Activated T-cell treated with anti-CD3 and anti-CD28 coated beads for 1 hour (primary cell): ENCODE measurements around the gene P3H3.
"Not testable (repeated sequence)": the region's sequence is repeated elsewhere in the genome, so short reads cannot be mapped to it uniquely, and the experiment has no call there.

Experiments used
- DNase-seq: peaks from one replicate; pipeline ENCODE4 v3.0.0-alpha.2; 2020; ENCODE audit warnings: low read depth

P3H3 gene

DNA sequence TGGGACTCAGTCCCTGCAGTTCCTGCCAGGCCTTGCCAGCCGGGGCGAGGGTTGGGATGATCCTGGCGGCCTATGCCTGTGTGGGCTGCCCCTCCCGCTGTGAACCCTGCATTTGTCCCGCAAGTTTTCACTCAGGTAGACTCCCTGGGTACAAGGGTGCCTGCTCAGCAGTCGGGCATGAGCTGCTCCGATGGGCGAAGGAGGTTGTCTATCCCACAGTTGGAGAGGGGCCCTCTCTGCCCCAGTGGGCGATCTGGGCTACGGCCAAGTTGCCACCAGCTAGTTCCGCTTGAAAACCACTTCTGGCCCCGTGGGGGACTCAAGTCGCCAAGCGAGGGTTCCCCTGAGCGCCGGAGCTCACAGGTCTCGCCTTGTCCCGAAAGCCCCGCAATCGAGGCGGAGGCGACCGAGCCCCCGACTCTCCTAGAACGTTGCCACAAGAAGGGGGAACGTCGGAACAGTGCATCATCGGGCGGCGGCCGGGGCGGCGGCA, 38.8 kb downstream of the P3H3 start:
- no peak for DNase-seq

DNA sequence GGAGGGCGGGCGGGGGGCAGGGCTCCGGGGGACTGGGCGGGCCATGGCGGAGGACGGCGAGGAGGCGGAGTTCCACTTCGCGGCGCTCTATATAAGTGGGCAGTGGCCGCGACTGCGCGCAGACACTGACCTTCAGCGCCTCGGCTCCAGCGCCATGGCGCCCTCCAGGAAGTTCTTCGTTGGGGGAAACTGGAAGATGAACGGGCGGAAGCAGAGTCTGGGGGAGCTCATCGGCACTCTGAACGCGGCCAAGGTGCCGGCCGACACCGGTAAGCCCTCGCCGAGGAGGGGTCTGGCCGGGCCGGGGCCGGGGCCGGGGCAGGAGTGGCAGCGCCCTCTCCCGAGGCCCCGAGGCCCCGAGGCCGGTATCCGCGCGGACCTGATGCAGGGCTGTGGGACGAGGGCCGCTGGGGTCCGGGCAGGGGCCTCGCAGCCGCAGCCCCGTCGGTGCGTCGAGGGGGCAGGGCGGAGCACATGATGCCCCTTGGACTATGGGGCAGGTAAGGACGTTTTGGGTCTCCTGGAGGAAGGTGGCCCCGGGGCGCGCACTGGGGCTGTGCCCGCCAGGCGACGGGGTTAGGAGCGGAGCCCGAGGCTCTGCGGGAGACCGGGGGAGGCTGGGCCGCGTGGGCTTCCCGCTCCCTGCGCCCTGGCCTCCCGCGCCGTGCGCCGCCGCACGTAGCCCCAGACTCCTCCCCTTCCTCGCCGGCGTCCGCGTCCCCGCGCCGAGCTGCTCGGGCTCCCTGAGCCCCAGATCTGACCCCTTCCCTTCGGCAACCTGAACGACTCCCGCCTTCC, 39.4 kb downstream of the P3H3 start, which contains the start of gene TPI1:
Gene TPI1, plus strand, starts transcription at position 119 of the 798 bp plus-strand sequence. Its CDS starts 36 bp downstream, at position 155.
- DNase-seq = peak; percentile 68

DNA sequence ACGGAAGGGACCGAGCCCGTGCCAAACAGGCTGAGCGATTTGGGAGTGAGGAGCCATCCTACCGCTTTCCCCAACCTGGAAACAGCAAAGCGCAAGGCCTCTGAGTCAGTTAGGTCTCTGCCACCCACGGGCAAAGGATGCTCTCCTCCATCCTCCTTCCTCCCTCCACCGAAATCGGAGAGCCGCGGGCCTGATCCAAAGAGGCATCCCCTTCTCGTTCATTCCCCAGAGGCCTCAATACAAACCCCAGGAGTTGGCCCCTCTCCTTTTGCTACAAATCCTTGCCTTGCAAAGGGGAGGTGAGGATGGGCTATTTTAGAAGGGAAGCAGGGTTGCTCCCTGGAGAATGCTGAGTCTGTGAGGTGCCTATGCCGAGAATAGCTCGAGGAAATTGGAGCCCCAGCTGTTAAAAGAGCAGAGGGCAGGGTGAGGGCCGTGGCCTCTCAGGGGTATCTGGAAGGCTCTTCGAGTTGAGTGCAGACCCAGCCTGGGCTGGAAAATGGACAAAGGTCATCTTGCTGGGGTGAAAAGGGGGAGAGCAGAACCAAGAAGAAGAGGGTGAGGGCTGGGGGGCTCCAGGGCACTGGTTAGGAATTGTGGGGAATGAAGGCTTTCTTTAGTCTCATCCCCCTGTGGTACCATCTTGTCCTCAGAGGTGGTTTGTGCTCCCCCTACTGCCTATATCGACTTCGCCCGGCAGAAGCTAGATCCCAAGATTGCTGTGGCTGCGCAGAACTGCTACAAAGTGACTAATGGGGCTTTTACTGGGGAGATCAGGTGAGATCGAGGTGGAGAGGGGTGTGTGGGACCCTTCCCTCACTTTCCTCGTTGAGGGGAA, 40.2 kb downstream of the P3H3 start:
- no peak for DNase-seq

DNA sequence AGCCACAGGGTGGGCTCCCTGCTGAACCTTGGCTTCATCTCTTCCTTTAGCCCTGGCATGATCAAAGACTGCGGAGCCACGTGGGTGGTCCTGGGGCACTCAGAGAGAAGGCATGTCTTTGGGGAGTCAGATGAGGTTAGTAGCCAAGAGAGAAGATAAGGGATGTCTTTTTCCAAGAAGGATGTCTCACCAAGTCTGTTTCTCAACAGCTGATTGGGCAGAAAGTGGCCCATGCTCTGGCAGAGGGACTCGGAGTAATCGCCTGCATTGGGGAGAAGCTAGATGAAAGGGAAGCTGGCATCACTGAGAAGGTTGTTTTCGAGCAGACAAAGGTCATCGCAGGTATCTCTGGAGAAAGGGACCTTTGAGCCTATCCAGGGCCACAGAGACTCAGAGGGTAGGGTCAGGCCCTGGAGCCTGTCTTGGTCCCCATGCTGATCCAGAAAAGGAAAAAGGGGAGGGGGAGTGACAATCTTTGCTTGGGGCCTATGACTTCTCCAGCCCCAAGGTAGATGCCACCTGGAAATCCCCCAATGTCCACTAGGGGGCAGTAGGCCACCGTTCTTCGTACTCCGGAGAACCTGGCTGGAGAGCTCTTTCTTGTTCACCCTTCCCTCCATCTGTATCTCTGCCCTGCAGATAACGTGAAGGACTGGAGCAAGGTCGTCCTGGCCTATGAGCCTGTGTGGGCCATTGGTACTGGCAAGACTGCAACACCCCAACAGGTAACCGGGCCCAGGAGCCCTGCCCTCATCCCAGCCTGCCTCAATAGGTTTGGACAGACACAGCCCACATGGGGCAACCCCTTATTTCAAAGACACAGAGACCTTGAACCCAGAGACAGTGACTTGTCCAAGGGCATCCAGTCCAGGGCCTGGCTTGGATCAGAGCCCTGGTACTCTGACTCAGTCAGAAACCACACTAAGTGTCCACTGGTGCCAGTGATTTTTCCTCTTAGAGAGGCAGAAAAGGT, 41.1 kb downstream of the P3H3 start:
- peak; percentile 82 for DNase-seq

DNA sequence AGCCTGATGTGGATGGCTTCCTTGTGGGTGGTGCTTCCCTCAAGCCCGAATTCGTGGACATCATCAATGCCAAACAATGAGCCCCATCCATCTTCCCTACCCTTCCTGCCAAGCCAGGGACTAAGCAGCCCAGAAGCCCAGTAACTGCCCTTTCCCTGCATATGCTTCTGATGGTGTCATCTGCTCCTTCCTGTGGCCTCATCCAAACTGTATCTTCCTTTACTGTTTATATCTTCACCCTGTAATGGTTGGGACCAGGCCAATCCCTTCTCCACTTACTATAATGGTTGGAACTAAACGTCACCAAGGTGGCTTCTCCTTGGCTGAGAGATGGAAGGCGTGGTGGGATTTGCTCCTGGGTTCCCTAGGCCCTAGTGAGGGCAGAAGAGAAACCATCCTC, 42.1 kb downstream of the P3H3 start:
- not testable (repeated sequence) for DNase-seq

DNA sequence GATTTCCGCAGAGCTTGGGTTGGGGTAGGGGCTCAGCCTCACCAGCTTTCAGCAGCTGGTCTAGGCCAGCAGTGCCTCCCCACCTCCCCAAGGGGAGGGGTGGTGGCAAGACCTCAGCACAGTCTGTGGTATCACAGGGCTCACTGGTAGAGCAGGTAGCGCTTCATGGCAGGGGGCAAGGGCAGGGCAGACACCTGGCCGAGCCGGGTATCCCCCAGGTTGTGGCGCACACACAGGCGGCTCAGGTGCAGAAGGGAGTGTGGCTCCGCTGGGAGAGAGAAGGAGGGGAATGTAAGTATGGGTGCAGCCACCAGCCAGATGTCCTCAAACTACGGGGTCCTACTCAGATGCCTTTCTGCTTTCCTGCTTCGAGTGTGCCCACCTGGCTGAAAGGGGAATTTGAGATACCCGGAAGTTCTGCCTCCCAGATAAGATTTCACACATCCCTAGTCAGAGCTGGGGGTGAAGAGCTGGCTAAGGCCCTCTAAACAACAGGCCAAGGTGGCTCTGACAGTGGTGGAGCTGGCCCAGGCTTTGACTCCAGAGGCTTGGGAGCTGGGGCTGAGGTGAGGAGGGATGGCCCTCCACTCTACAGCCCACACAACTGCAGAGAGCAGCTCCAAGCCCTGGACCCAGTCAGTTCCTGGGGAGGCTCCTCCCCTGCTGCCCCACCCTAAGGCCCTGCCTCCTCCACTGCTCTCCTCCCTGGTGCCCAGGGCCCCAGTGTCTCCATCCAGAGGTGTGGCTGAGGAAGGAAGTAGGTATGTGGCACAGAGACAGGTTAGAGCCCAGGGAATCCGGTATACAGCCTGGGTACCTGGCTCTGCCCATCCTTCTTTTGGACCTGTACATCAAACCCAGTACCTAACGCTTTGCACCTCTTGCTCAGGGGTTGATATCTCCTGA, 43.1 kb downstream of the P3H3 start:
- DNase-seq = no peak

DNA sequence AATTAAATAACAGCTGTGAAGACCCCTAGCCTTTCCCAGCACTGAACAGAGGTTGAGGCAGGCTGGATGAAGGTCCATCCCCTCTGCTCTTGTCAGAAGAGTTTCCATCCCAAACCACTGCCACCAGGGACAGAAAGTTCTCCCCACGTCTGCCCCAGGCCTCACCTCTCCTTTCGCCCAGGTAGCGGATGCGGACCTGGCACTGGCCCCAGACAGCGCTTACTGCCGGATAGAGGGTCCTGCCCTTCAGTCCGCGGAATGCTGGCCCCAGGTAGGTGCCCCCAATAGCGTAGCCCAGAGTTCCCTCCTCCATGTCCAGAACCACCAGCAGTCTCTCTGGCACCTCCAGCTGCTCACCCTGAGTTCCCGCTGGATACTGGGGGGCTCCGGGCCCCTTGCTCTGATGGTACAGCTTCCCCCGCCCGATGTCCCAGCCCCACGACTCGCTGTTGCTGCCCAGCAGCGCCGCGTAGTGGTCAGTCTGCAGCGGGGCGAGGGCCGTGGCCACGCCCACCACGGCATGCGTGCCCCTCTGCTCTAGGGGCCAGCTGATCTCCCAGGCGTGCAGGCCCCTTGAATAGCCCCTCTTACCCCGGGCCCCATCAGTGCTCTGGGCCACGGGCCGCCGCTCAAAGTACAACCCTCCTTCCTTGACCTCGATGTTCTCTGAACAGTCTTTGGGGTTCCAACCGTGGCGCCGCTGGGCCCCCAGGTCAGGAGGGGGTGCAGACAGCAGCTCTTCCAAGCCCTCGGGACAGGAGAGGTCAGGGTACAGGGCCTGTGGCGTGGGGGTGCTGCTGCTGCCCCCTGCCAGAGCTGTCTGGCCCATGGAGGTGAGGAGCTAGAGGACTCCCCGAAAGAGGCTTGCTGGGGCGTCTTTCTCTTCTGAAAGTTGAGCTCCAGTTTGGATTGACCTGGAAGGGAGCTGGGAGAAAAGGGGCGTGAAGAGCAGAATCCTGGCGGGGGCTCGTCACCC, 44.2 kb downstream of the P3H3 start:
- DNase-seq = peak; percentile 84

DNA sequence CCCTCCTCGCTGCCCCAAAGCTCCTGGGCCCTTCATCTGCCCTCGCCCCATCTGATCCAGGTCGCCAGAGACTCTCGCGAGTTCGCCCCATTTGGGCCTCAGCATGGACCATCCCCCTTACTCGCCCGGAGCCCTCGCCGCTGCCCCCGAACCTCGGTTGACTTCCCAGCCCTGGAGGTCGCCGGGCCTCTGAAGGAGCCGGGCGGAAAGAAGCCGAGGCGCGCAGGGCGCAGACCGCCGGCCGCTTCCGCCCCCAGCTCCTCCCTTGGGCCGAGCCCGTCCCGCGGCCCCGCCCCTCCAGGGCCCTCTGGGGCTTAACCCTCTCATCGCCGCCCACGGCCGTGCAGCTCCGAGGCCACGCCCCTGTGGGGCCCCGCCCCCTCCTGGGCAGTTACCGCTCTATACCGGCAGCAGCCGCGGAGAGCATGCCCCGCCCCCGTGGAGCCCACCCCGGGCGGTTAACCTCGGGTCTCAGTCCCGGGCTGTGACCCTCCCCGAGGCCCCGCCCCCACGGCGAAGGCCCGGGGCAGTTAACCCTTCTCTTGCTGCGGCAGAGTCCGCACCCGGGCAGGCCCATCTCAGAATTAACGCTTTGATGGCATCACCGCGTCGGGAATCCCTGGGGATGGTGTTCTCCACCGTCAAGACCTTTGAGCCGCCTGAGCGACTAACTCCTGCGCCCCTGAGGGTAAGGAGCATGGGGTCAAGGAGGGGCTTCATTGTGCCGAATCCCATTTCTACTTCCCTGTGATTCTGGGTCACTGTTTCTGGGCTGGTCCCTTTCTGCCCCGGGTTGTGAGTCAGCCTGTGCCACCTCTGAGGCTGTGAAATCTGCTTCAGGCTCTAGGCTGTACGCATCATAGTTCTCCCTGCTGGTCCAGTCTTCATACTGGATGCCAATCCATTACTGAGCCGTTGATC, 45.1 kb downstream of the P3H3 start, which contains the start of gene SPSB2:
Gene SPSB2, minus strand, starts transcription at position 210 of the 921 bp plus-strand sequence. CDS start 402 bp downstream, outside the sequence.
- peak; percentile 99 for DNase-seq

DNA sequence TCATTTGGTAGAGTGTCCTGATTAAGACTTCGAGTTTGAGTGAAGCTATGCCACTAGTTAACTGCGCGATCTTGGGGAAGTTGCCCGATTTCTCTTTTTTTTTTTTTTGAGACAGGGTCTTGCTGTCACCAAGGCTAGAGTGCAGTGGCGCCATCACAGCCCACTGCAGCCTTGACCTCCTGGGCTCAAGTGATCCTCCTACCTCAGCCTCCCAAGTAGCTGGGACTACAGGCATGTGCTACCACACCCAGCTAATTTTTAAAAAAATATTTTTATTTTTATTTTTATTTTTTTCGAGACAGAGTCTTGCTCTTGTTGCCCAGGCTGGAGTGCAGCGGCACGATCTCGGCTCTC, 45.8 kb downstream of the P3H3 start:
- not testable (repeated sequence) for DNase-seq

DNA sequence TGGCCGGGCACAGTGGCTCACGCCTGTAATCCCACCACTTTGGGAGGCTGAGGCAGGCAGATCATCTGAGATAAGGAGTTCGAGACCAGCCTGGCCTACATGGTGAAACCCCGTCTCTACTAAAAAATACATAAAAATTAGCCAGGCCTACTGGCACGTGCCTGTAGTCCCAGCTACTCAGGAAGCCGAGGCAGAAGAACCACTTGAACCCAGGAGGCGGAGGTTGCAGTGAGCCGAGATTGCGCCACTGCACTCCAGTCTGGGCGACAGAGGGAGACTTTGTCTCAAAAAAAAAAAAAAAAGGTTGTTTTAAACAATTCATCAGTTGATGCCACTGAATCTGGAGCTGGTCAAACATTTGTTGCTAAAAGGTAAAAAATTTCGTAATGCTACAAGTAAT, 51.6 kb downstream of the P3H3 start:
- not testable (repeated sequence) for DNase-seq

DNA sequence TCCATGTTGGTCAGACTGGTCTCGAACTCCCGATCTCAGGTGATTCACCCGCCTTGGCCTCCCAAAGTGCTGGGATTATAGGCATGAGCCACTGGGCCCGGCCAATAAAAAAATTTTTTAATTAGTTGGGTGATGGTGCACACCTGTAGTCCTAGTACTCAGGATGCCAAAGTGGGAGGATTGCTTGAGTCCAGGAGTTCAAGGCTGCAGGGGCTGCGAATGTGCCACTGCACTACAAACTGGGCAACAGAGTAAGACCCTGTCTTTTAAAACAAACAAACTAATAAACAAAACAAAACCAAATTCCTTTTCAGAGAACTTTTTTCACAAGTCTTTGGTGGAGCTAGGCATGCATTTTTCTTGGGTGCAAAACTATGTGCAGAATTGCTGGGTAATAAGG, 55.0 kb downstream of the P3H3 start:
- DNase-seq = no peak

DNA sequence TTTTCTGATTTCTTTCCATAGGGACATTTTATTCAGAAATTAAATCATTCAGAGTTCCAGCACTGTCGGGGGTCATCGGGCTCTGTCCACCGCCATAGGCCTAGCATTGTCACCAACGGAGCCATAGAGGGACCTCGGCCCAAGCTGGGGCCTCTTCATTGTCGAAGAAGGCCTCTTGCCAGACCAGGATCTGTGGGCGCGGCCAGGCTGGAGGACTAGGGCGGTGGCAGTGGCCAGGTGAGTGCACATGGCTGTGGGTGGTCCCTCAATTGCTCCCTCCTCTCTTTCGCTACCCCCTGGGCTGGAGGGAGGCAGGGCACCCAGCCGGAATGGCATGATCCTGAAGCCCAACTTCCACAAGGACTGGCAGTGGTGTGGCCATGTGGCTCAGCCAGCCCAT, 55.5 kb downstream of the P3H3 start:
- DNase-seq = no peak

DNA sequence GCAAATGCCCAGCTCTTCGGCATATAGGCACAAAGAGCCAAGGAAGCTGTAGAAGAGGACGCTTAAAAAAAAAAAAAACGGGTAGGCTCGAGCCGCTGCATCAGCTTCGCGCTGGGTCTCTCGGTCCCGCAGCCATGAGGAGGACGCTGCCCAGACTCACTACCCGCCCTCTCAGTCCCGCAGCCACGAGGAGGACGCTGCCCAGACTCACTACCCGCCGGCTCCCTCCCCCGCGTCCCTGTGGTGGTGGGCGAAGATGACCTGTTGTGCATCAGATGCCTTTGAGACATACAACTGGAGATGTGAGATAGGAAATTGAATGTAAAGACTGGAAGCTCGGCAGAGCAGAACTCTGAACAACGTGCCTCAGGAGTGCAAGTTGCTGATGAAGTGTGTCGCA, 56.3 kb downstream of the P3H3 start:
- no peak for DNase-seq

DNA sequence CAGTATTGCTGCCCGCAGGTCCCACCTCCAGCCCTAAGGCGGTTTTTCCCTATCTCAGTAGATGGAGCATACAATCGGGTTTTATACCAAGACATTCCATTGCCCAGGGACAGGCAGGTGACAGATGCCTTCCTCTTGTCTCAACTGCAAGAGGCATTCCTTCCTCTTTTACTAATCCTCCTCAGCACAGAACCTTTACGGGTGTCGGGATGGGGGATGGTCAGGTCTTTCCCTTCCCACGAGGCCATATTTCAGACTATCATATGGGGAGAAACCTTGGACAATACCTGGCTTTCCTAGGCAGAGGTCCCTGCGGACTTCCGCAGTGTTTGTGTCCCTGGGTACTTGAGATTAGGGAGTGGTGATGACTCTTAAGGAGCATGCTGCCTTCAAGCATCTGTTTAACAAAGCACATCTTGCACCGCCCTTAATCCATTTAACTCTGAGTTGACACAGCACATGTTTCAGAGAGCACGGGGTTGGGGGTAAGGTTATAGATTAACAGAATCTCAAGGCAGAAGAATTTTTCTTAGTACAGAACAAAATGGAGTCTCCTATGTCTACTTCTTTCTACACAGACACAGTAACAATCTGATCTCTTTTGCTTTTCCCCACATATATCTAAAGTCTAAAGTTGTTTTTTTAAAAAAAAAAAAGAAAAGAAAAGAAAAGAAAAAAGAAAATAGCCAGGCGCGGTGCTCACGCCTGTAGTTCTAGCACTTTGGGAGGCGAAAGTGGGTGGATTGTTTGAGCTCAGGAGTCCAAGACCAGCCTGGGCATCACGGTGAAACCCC, 58.2 kb downstream of the P3H3 start:
- not testable (repeated sequence) for DNase-seq

DNA sequence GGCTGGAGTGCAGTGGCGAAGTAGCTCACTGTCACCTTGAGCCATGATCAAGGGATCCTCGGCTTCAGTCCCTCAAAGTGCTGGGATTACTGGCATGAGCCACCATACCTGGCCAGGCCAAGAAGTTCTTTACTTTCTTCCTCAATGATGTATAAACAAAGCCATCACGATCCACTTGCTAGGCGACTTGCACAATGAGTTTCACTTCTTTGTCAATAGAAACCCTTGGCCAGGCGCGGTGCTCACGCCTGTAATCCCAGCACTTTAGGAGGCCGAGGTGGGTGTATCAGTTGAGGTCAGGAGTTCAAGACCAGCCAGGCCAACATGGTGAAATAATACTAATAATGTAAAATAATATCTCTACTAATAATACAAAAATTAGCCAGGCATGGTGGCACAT, 59.3 kb downstream of the P3H3 start:
- no peak for DNase-seq

DNA sequence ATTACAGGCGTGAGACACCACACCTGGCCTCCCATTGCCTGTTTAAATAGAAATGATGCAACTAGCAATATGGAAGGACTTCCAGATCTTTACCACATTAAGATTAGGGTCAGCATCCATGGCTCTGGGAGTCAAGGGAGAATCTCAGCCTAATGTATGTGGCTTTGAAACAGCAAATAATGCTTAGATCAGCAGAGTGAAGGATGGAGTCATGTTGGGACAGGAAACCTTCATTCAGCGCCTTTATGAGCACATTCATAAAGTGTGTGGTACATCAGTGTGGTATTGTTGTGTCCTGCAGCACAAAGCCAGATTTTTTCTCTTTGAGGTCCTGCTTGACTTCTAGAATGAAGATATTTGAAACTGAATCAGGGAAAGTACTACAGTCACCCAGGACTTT, 60.2 kb downstream of the P3H3 start:
- DNase-seq = no peak

DNA sequence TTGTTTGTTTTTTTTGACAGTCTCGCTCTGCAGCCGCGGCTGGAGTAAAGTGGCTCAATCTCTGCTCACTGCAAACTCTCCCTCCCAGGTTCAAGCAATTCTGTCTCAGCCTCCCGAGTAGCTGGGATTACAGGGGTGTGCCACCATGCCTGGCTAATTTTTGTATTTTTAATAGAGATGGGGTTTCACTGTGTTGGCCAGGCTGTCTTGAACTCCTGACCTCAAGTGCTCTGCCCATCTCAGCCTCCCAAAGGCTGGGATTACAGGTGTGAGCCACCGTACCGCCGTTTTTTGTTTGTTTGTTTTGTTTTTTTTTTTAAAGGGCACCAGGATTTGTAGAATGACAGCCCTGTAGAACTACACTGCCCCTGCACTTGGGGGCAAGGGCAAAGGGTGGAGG, 60.6 kb downstream of the P3H3 start:
- DNase-seq = not testable (repeated sequence)
